Ovary (tissue), 3 donors: ENCODE data around the gene NTN5.

ENCODE experiments used
- POLR2A ChIP-seq: fragments of 450-650 bp; IDR thresholded peaks from one replicate; pipeline ENCODE4 v1.6.1; 2017; ENCODE audit warnings: antibody characterized with exemption, mild to moderate bottlenecking, moderate library complexity
- TF ChIP-seq, protein P1 (sequence below), 3 donors: fragments of 450-650 bp in 2 of 3; fragments of 200-600 bp in 1 of 3; IDR thresholded peaks; one replicate each; pipeline versions ENCODE4 v1.5.1 to v1.8.0; 2016 to 2022; ENCODE audit warnings: antibody characterized with exemption in 3 of 3, mild to moderate bottlenecking in 1 of 3
- donor health status: DM: no; HTN: no; CAD: no.

DNA sequence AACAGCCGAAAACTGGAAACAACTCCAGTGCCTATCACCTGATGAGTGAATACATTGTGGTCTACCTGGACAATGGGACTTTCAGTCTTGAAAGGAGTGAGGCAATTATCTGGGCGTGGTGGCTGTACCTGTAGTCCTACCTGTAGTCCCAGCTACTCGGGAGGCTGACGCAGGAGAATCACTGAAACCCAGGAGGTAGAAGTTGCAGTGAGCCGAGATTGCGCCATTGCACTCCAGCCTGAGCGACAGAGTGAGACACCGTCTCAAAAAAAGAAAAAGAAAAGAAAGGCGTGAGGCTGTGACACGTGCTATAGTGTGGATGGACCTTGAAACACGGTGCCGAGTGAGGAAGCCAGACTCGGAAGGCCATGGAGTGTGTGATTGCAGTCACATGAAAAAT is 4.1 kb upstream of the NTN5 start:
- TF ChIP-seq, protein P1, sequence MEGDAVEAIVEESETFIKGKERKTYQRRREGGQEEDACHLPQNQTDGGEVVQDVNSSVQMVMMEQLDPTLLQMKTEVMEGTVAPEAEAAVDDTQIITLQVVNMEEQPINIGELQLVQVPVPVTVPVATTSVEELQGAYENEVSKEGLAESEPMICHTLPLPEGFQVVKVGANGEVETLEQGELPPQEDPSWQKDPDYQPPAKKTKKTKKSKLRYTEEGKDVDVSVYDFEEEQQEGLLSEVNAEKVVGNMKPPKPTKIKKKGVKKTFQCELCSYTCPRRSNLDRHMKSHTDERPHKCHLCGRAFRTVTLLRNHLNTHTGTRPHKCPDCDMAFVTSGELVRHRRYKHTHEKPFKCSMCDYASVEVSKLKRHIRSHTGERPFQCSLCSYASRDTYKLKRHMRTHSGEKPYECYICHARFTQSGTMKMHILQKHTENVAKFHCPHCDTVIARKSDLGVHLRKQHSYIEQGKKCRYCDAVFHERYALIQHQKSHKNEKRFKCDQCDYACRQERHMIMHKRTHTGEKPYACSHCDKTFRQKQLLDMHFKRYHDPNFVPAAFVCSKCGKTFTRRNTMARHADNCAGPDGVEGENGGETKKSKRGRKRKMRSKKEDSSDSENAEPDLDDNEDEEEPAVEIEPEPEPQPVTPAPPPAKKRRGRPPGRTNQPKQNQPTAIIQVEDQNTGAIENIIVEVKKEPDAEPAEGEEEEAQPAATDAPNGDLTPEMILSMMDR (IDR thresholded peaks at IDR 0.05): no peak
- no peak for TF ChIP-seq POLR2A
